Ovary (tissue), 9 donors: ENCODE data around the gene FGFBP3. TPM values are rescaled to one million over a fixed set of nuclear protein-coding genes. Genes with fewer than 3 reads are reported as not detected.

Experiments used
- DNase-seq, 5 donors: peaks; one replicate each; pipeline ENCODE4 v3.0.0-alpha.2; 2019 to 2020
- H3K27ac ChIP-seq, 2 donors: fragments of 200-600 bp; one replicate each; pipeline versions ENCODE4 v1.5.1 to v1.8.0; 2019 to 2022
- H3K27me3 ChIP-seq: fragments of 200-600 bp; one replicate; pipeline ENCODE4 v1.8.0; 2022
- H3K36me3 ChIP-seq: fragments of 200-600 bp; sonication (generic); one replicate; pipeline ENCODE4 v1.5.1; 2019
- H3K4me1 ChIP-seq: one replicate; pipeline ENCODE4 v1.8.1; 2013; ENCODE audit warnings: mild to moderate bottlenecking, moderate library complexity; ENCODE audit not compliant: insufficient read depth
- H3K4me3 ChIP-seq: fragments of 200-600 bp; sonication (generic); one replicate; pipeline ENCODE4 v1.5.1; 2017
- H3K9me3 ChIP-seq, 2 donors: fragments of 200-600 bp in 1 of 2; sonication (generic) in 1 of 2; one replicate each; pipeline versions ENCODE4 v1.5.1 to v1.8.1; 2013 to 2019; ENCODE audit warnings: mild to moderate bottlenecking in 1 of 2, moderate library complexity in 1 of 2
- EP300 ChIP-seq: sonication (generic); formaldehyde crosslinking; IDR thresholded peaks from one replicate; pipeline ENCODE4 v1.6.1; 2017; ENCODE audit warnings: antibody characterized with exemption
- POLR2A ChIP-seq: fragments of 450-650 bp; IDR thresholded peaks from one replicate; pipeline ENCODE4 v1.6.1; 2017; ENCODE audit warnings: antibody characterized with exemption, mild to moderate bottlenecking, moderate library complexity
- WGBS, 3 donors: extraction: QIAGEN DNeasy Blood & Tissue Kit in 1 of 3; methylation state at CpG; one replicate each; pipeline versions ENCODE4 v1.1.5 to v1.1.7; 2013 to 2017; 5-methylcytosine and 5-hydroxymethylcytosine counted together
- intact Hi-C, 4 donors: fragments of 100-400 bp; cut with DNase I; formaldehyde crosslinking; loops; one replicate each; pipeline versions ENCODE4 v1.11.0 to v1.15.1; 2022 to 2023
- polyA plus RNA-seq, 2 donors: library from polyadenylated mRNA; stranded (reverse); fragments of 200-250 nt in 1 of 2; fragments of 350-450 nt in 1 of 2; fragmentation: Illumina TruSeq in 1 of 2; extraction: RNeasy Lipid Tissue Mini Kit (QIAGEN cat#74804) in 1 of 2; gene quantifications; one replicate each; pipeline ENCODE4 v1.2.3, GENCODE V29; 2013 to 2014
- total RNA-seq, 7 donors: library from RNA; depleted of rRNA in 2 of 7; stranded (reverse); fragments of >200 nt in 2 of 7; fragmentation: NEBNext Ultra II Directional in 3 of 7; extraction: Animal tissue kit (Norgen Biotek cat#: 25700) in 3 of 7; gene quantifications; one replicate each; pipeline versions ENCODE4 v1.1.0 to v1.2.4, GENCODE V29; 2016 to 2023
- TF ChIP-seq, protein P1 (sequence below), 3 donors: fragments of 450-650 bp in 2 of 3; fragments of 200-600 bp in 1 of 3; IDR thresholded peaks; one replicate each; pipeline versions ENCODE4 v1.5.1 to v1.8.0; 2016 to 2022; ENCODE audit warnings: antibody characterized with exemption in 3 of 3, mild to moderate bottlenecking in 1 of 3
- donor health status: DM: no; HTN: no; CAD: no; lungs with moderate emphysema.
- donor health status: DM: no; HTN: no; CAD: no.
- donor health status: Bipolar disorder and iron deficiency.
- donor health status: DM: yes; HTN: yes; CAD: no.
- donor health status: DM: no; HTN: no; CAD: no.
- donor health status: DM: yes; HTN: yes; CAD: no.

FGFBP3 gene
- total and polyA plus RNA-seq, 9 donors, result 0.83 to 1.9 (median 1.4) TPM

DNA sequence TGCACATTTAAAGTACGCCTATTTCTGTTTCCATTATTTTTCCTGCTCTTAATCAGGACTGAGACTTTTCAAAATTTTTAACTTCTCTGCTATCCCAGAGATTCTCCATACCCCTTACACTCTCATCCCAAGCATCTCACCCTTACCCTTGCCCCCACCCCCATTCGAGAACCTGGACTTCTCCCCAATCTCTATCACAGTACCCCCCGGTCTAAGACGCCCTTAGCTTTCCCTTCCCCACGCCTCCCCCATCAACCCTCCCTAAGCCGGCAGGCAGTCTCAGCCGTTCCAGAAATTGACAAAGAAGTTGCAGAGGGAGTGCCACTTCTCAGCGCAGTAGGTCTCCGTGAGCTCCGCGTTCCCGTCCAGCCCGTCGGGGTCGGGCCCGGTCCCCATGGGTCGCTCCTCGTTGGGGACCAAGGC is 1.4 kb downstream of the FGFBP3 start:
- TF ChIP-seq, protein P1, sequence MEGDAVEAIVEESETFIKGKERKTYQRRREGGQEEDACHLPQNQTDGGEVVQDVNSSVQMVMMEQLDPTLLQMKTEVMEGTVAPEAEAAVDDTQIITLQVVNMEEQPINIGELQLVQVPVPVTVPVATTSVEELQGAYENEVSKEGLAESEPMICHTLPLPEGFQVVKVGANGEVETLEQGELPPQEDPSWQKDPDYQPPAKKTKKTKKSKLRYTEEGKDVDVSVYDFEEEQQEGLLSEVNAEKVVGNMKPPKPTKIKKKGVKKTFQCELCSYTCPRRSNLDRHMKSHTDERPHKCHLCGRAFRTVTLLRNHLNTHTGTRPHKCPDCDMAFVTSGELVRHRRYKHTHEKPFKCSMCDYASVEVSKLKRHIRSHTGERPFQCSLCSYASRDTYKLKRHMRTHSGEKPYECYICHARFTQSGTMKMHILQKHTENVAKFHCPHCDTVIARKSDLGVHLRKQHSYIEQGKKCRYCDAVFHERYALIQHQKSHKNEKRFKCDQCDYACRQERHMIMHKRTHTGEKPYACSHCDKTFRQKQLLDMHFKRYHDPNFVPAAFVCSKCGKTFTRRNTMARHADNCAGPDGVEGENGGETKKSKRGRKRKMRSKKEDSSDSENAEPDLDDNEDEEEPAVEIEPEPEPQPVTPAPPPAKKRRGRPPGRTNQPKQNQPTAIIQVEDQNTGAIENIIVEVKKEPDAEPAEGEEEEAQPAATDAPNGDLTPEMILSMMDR (IDR thresholded peaks at IDR 0.05), result no peak
- no peak for TF ChIP-seq POLR2A
- Histone ChIP-seq H3K4me1 (no peaks in the 10 kb centered on the region), H3K4me3 (peak overlapping the region; percentile 75), H3K27ac (peak overlapping the region; percentile 60 to 65), H3K27me3 (no peaks in the 10 kb centered on the region), H3K36me3 (no peaks in the 10 kb centered on the region), H3K9me3 (no peaks in the 10 kb centered on the region)
- intact Hi-C loops, result loop anchor here in 1 of 4 donors (10.0 kb wide), 1 partner anchor 123 kb away; no protein-coding TSS in a partner anchor
- WGBS, 3 donors, result 3 to 5% (median 5%) methylated on average over 18 of the region's 18 CpGs
- peak in 1 of 5 donors; percentile 28 for DNase-seq

DNA sequence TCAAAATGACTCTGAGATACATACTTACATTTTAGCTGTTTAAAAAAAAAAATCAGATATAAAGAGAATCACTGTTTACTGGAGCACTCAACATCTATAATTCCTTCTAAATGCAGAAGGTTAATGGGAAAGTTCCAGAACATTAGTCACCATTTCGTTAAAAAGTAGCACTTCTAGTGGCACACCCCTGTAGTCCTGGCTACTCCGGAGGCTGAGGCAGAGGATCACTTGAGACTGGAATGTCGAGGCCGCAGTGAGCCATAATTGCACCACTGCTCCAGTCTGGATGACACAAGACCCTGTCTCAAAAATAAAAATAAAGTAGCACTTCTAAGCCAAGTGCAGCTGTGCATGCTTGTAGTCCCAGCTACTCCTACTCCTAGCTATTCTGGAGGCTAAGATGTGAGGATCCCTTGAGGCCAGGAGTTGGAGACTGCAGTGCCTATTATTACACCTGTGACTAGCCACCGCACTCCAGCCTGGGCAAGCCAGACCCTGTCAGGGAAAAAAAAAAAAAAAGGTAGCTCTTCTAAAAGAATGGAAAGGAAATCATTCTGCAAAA is 2.2 kb downstream of the FGFBP3 start:
- Histone ChIP-seq H3K4me3 (no peak overlapping the region), H3K9me3 (no peaks in the 10 kb centered on the region), H3K27me3 (no peaks in the 10 kb centered on the region), H3K36me3 (no peaks in the 10 kb centered on the region), H3K27ac (no peak overlapping the region), H3K4me1 (no peaks in the 10 kb centered on the region)
- WGBS, 3 donors, result 87 to 89% (median 87%) methylated on average over 5 of the region's 5 CpGs
- TF ChIP-seq POLR2A (no peak), EP300 (no peak)
- TF ChIP-seq, protein P1 (IDR thresholded peaks at IDR 0.05), result no peak
- no peak for DNase-seq
- intact Hi-C loops, result loop anchor here in 1 of 4 donors (10.0 kb wide), 1 partner anchor 122 kb away; no protein-coding TSS in a partner anchor

DNA sequence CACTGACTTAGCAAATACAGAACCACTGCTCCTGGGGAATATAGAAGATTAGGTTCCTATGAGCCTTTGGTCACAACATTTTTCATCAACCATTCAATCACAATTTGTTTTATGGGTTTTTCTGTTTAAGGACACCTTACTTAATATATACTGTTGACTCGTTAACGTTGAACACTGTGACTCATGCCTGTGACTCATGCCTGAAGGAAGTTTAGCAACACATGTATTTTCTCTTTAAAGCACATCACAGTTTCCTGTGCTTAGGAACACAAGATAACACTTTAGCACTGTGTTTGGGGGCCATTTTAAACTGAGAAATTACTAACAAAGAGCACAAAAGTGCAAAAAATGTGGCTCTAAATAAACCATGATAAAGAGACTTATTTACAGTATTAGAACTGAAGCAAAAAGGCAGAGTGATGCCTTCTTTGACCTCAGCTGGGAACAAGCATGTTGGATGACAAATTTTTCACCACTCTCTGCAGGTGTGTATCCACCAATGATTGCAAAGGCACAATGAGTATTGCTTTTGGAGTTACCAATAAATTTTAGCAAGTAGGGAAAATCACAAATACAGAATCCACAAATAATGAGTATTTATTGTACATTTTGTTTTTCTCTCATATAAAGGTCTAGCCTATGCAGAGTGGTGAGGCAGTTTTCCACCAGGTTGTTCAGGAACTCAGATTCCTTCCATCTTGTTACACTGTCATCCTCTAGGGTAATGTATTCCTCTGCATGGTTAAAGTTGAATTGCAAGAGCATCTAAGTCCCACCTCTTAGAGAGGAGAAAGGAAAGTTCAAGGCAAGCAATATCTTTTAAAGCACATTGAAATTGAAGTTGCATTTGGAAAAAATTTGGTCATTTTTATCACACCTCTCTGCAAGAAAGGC is 7.3 kb downstream of the FGFBP3 start:
- 1 to 4% (median 2%) methylated on average over 2 of the region's 2 CpGs for WGBS, 3 donors
- H3K4me3 ChIP-seq, result no peak overlapping the region
- intact Hi-C loops, result loop anchor here in 1 of 4 donors (10.0 kb wide), 1 partner anchor 117 kb away; no protein-coding TSS in a partner anchor

DNA sequence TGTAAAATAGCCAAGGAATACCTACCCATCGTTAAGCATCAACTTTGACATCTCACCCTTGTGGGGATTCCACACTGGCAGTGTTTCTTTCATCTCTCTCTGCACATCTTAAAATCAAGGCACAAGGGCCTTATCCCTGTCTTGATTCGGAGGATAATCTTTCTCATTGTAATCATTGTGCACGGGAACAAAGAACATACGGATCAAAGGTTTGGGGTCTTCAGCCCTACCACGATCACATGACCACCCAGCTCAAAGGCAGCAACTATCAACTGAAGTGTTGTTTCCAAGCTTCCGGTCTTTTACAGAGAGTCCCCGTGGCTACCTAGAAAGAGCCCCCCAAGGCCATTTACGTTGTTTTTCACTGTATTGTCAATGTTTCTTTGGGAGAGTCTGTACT is 11.9 kb downstream of the FGFBP3 start:
- Histone ChIP-seq H3K4me1 (no peaks in the 10 kb centered on the region), H3K27me3 (no peaks in the 10 kb centered on the region), H3K27ac (no peak overlapping the region), H3K4me3 (no peak overlapping the region), H3K36me3 (no peaks in the 10 kb centered on the region), H3K9me3 (no peaks in the 10 kb centered on the region)
- 61 to 71% (median 69%) methylated on average over 8 of the region's 8 CpGs for WGBS, 3 donors
- TF ChIP-seq EP300 (no peak), POLR2A (no peak)
- TF ChIP-seq, protein P1 (IDR thresholded peaks at IDR 0.05), result no peak
- DNase-seq, result no peak
- intact Hi-C loops, result no loop called here

More for the DNA sequence above, 7.3 kb downstream of the FGFBP3 start:
- H3K27me3 ChIP-seq, result no peaks in the 10 kb centered on the region
- H3K9me3 ChIP-seq, result no peaks in the 10 kb centered on the region
- no peak overlapping the region for H3K27ac ChIP-seq
- DNase-seq, result peak in 1 of 5 donors; percentile 38
- no peaks in the 10 kb centered on the region for H3K4me1 ChIP-seq
- H3K36me3 ChIP-seq, result no peaks in the 10 kb centered on the region
- TF ChIP-seq EP300 (no peak), POLR2A (no peak)
- TF ChIP-seq, protein P1 (IDR thresholded peaks at IDR 0.05), result no peak
